Neural progenitor cell (in vitro differentiated cells): ENCODE data around the gene ARHGEF2. TPM values are rescaled to one million over a fixed set of nuclear protein-coding genes. Genes with fewer than 3 reads are reported as not detected.
A peak's percentile ranks its signal among the peaks of the same experiment; 100 is the strongest.

Experiments used
- DNase-seq: peaks from one replicate; pipeline ENCODE4 v3.0.0-alpha.2; 2016; ENCODE audit warnings: low spot score
- H2AFZ ChIP-seq: fragments of 200-600 bp; sonication (generic); replicated peaks from 2 replicates; pipeline ENCODE4 v1.6.1; 2016; ENCODE audit warnings: antibody characterized with exemption
- H3F3A ChIP-seq: fragments of 200-600 bp; sonication (generic); 2 replicates; pipeline ENCODE4 v1.6.1; 2016; ENCODE audit warnings: antibody characterized with exemption, low read depth
- H3K27ac ChIP-seq: fragments of 200-600 bp; sonication (generic); 2 replicates; pipeline ENCODE4 v1.5.1; 2016; ENCODE audit warnings: mild to moderate bottlenecking
- H3K27me3 ChIP-seq: fragments of 200-600 bp; sonication (generic); 2 replicates; pipeline ENCODE4 v1.6.1; 2016; ENCODE audit warnings: mild to moderate bottlenecking, moderate library complexity
- H3K36me3 ChIP-seq: fragments of 200-600 bp; sonication (generic); 2 replicates; pipeline ENCODE4 v1.5.1; 2016
- H3K4me1 ChIP-seq: fragments of 200-600 bp; sonication (generic); 2 replicates; pipeline ENCODE4 v1.6.1; 2016; ENCODE audit warnings: mixed run types
- H3K4me2 ChIP-seq: fragments of 200-600 bp; sonication (generic); 2 replicates; pipeline ENCODE4 v1.6.1; 2016
- H3K4me3 ChIP-seq: fragments of 200-600 bp; sonication (generic); 2 replicates; pipeline ENCODE4 v1.5.1; 2016
- H3K79me2 ChIP-seq: fragments of 200-600 bp; sonication (generic); 2 replicates; pipeline ENCODE4 v1.6.1; 2016; ENCODE audit warnings: low read depth
- H3K9ac ChIP-seq: fragments of 200-600 bp; sonication (generic); 2 replicates; pipeline ENCODE4 v1.6.1; 2016
- H3K9me3 ChIP-seq: fragments of 200-600 bp; sonication (generic); 2 replicates; pipeline ENCODE4 v1.5.1; 2016; ENCODE audit warnings: low read depth
- H4K20me1 ChIP-seq: fragments of 200-600 bp; sonication (generic); 2 replicates; pipeline ENCODE4 v1.6.1; 2016; ENCODE audit warnings: low read depth
- H3K27ac Mint-ChIP-seq: 3 replicates; pipeline ENCODE4 v1.8.0; 2021; ENCODE audit warnings: mixed read lengths
- H3K27me3 Mint-ChIP-seq: 2 replicates; pipeline ENCODE4 v1.8.0; 2022; ENCODE audit warnings: low read depth, mild to moderate bottlenecking, inconsistent platforms, moderate library complexity, mixed read lengths; ENCODE audit not compliant: insufficient read depth
- H3K36me3 Mint-ChIP-seq: 3 replicates; pipeline ENCODE4 v1.8.0; 2021; ENCODE audit warnings: mixed read lengths
- H3K4me1 Mint-ChIP-seq: 3 replicates; pipeline ENCODE4 v1.8.0; 2021; ENCODE audit warnings: mixed read lengths
- H3K4me3 Mint-ChIP-seq: 3 replicates; pipeline ENCODE4 v1.8.0; 2021; ENCODE audit warnings: mild to moderate bottlenecking, moderate library complexity, mixed read lengths
- H3K9me3 Mint-ChIP-seq: 3 replicates; pipeline ENCODE4 v1.8.0; 2020; ENCODE audit warnings: mixed read lengths
- CTCF ChIP-seq: fragments of 200-600 bp; sonication (generic); IDR thresholded peaks from 2 replicates; pipeline ENCODE4 v1.5.1; 2017; ENCODE audit warnings: antibody characterized with exemption, mild to moderate bottlenecking
- EZH2 ChIP-seq: fragments of 200-600 bp; sonication (generic); IDR thresholded peaks from 2 replicates; pipeline ENCODE4 v1.6.1; 2017; ENCODE audit warnings: antibody characterized with exemption, mild to moderate bottlenecking, moderate library complexity
- EZH2phosphoT487 ChIP-seq: fragments of 200-600 bp; sonication (generic); IDR thresholded peaks from 2 replicates; pipeline ENCODE4 v1.6.1; 2017; ENCODE audit warnings: antibody characterized with exemption
- total RNA-seq: library from RNA; depleted of rRNA; stranded (reverse); fragments of >200 nt; gene quantifications from 2 replicates; pipeline ENCODE4 v1.2.3, GENCODE V29; 2015; ENCODE audit warnings: low replicate concordance

The ARHGEF2 gene
- total RNA-seq, 1 donor from 2014 or later = 79.7 TPM

GRCh38 chr1:155941845-155942531 lies 36.4 kb downstream of the ARHGEF2 start:
- no peak overlapping the region for H3K9ac ChIP-seq
- Mint-ChIP-seq H3K9me3 (no peaks in the 10 kb centered on the region), H3K4me3 (no peak overlapping the region), H3K36me3 (peaks cover 6% of the 10 kb centered on the region), H3K4me1 (peaks cover 23% of the 10 kb centered on the region), H3K27ac (peak overlapping the region; percentile 81), H3K27me3 (peaks cover 4% of the 10 kb centered on the region)
- H3K4me2 ChIP-seq = no peak overlapping the region
- H3K9me3 ChIP-seq = no peaks in the 10 kb centered on the region
- H3K4me1 ChIP-seq = peaks cover 10% of the 10 kb centered on the region
- DNase-seq = no peak
- no peak overlapping the region for H3K4me3 ChIP-seq
- H3K79me2 ChIP-seq = no peaks in the 10 kb centered on the region
- no peak overlapping the region for H3K27ac ChIP-seq
- no peak for TF ChIP-seq EZH2phosphoT487
- H4K20me1 ChIP-seq = no peaks in the 10 kb centered on the region
- no peaks in the 10 kb centered on the region for H3K27me3 ChIP-seq
- no peaks in the 10 kb centered on the region for H3K36me3 ChIP-seq
- peaks cover 30% of the 10 kb centered on the region for H3F3A ChIP-seq
- H2AFZ ChIP-seq = no peak overlapping the region

DNA sequence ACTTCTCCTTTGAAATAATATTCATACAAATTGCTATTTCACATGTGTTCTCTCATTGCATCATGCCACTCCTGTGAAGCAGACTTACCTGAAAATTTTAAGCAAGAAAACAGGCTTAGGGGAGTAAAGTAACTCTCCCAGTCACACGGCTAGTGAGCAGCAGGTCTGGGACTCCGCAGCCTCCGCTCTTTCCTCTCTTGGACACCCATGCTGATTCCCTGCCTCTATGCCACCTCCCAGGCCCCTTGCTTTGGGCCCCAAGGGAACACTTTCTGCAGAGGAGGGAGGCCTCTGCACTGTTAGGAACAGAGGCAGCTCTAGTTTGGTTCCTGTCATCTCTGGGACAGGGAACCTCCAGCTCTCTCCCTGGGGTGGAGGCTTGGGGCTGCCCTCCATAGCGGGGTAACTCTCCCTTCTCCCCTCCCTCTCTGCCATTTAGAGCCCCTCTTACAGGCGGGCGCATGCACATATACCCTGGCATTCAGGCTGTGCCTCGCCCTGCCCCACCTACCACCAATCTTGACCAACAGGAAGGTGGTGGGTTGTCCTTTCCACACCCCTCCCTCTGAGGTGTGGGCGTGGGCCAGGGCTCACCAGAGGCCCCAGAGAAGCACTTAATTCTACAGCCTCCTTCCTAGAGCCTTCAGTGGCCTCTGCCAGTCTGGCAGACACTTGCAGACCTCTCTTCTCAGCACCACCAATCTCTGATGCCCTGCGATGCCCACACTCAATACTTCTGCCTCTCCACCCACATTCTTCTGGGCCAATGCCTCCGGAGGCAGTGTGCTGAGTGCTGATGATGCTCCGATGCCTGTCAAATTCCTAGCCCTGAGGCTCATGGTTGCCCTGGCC lies 37.1 kb downstream of the ARHGEF2 start, which contains the start of gene RXFP4:
TSS of gene RXFP4 (plus strand) at position 646 of the 852 bp plus-strand sequence. CDS start at position 718, 72 bp downstream.
- Histone ChIP-seq H3K9ac (peak within 1 kb of the TSS; percentile 27), H3K4me3 (no peak within 1 kb of the TSS), H3K79me2 (no peaks in the 10 kb centered on the region), H2AFZ (no peak within 1 kb of the TSS), H3K27me3 (no peaks in the 10 kb centered on the region), H4K20me1 (no peaks in the 10 kb centered on the region), H3K4me1 (peaks cover 5% of the 10 kb centered on the region), H3F3A (peaks cover 23% of the 10 kb centered on the region), H3K4me2 (no peak within 1 kb of the TSS), H3K36me3 (no peaks in the 10 kb centered on the region), H3K9me3 (no peaks in the 10 kb centered on the region), H3K27ac (no peak within 1 kb of the TSS)
- peak within 1 kb of the TSS; percentile 17 for H3K4me3 Mint-ChIP-seq
- peak within 1 kb of the TSS; percentile 81 for H3K27ac Mint-ChIP-seq
- no peak for TF ChIP-seq EZH2
- no peak for TF ChIP-seq EZH2phosphoT487
- TF ChIP-seq CTCF = no peak
- H3K36me3 Mint-ChIP-seq = peaks cover 3% of the 10 kb centered on the region
- H3K9me3 Mint-ChIP-seq = no peaks in the 10 kb centered on the region
- DNase-seq = no peak
- peaks cover 22% of the 10 kb centered on the region for H3K4me1 Mint-ChIP-seq
- H3K27me3 Mint-ChIP-seq = peaks cover 4% of the 10 kb centered on the region

DNA sequence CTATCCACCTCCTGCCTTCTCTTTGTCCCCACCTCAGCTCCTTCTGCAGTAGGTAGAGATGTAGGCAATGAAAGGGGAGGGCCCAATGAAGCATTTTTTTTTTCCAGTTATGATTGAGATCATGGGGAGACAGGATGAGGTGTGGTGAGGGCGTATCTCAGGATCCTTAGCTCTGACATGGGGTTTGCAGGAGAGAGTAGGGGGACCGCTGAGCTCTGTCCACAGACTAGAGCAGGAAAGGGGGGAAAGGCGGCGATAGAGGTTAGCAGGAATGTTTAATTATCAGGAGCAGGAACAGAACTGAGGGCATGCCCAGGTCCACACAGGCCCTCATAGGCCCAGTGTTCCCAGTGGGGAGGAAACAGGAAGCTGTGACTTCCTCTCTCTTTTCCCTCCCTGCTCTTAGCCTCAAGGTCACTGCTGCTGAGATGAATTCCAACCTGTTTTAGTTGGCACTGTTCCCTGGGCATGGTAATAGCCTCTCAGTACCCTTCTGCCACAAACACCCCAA lies 37.8 kb downstream of the ARHGEF2 start:
- Histone ChIP-seq H3K4me1 (peaks cover 5% of the 10 kb centered on the region), H3F3A (peaks cover 22% of the 10 kb centered on the region), H3K9me3 (no peaks in the 10 kb centered on the region), H2AFZ (no peak overlapping the region), H3K27me3 (no peaks in the 10 kb centered on the region), H3K4me2 (no peak overlapping the region), H3K79me2 (no peaks in the 10 kb centered on the region), H3K4me3 (no peak overlapping the region), H3K9ac (no peak overlapping the region), H3K27ac (no peak overlapping the region), H3K36me3 (no peaks in the 10 kb centered on the region), H4K20me1 (no peaks in the 10 kb centered on the region)
- peak overlapping the region; percentile 34 for H3K27ac Mint-ChIP-seq
- H3K4me1 Mint-ChIP-seq = peaks cover 20% of the 10 kb centered on the region
- H3K9me3 Mint-ChIP-seq = no peaks in the 10 kb centered on the region
- TF ChIP-seq CTCF = no peak
- TF ChIP-seq EZH2 = no peak
- no peak for TF ChIP-seq EZH2phosphoT487
- H3K4me3 Mint-ChIP-seq = peak overlapping the region; percentile 17
- DNase-seq = no peak
- H3K27me3 Mint-ChIP-seq = peaks cover 4% of the 10 kb centered on the region
- peaks cover 3% of the 10 kb centered on the region for H3K36me3 Mint-ChIP-seq
